T-helper 1 cell treated with Interleukin-12 subunit alpha and Interleukin-12 subunit beta and Interleukin-4 antibody, amounts not matched to agents 30 ng/mL and 1 ng/mL, for 36 hours (primary cell): ENCODE measurements around the gene CNDP2. TPM values are rescaled to one million over a fixed set of nuclear protein-coding genes. Genes with fewer than 3 reads are reported as not detected.
"Not testable (repeated sequence)": the region's sequence is repeated elsewhere in the genome, so short reads cannot be mapped to it uniquely, and the experiment has no call there.

Source experiments
- intact Hi-C: fragments of 100-400 bp; cut with micrococcal nuclease; formaldehyde crosslinking; loops from one replicate; pipeline ENCODE4 v1.15.1; 2024
- total RNA-seq: library from RNA; stranded (reverse); gene quantifications from 2 replicates; pipeline ENCODE4 v1.2.3, GENCODE V29; 2022

Gene CNDP2
- total RNA-seq, 1 donor from 2014 or later: 151 TPM

GRCh38 chr18:74499633-74500032, 3.5 kb downstream of the CNDP2 start:
- intact Hi-C loops: loop anchor here (1.0 to 10.0 kb wide), 14 partner anchors 53 to 1993 kb away; partner anchors contain the start of genes TIMM21, TSHZ1 and ZNF407

GRCh38 chr18:74500372-74500771, 4.2 kb downstream of the CNDP2 start:
- intact Hi-C loops: no loop called here

- intact Hi-C loops: not testable (repeated sequence)
These were observed 4.6 kb downstream of the CNDP2 start for GRCh38 chr18:74500774-74501173.

- intact Hi-C loops: no loop called here
These were observed 5.2 kb downstream of the CNDP2 start for GRCh38 chr18:74501386-74501785.

GRCh38 chr18:74503137-74503536, 7.0 kb downstream of the CNDP2 start:
- intact Hi-C loops: no loop called here

- intact Hi-C loops: no loop called here
These were observed 9.6 kb downstream of the CNDP2 start for GRCh38 chr18:74505776-74506175.

GRCh38 chr18:74506448-74507084, 10.4 kb downstream of the CNDP2 start:
- intact Hi-C loops: no loop called here

- intact Hi-C loops: no loop called here
These were observed 11.1 kb downstream of the CNDP2 start for GRCh38 chr18:74507097-74507881.

- intact Hi-C loops: no loop called here
These were observed 11.8 kb downstream of the CNDP2 start for GRCh38 chr18:74507927-74508326.

- intact Hi-C loops: no loop called here
These were observed 12.2 kb downstream of the CNDP2 start for GRCh38 chr18:74508366-74508765.

GRCh38 chr18:74508821-74509225, 12.7 kb downstream of the CNDP2 start:
- intact Hi-C loops: no loop called here

GRCh38 chr18:74509856-74510769, 13.9 kb downstream of the CNDP2 start:
- intact Hi-C loops: no loop called here

- intact Hi-C loops: no loop called here
These were observed 14.6 kb downstream of the CNDP2 start for GRCh38 chr18:74510770-74511095.

GRCh38 chr18:74511823-74512222, 15.7 kb downstream of the CNDP2 start:
- intact Hi-C loops: no loop called here

- intact Hi-C loops: no loop called here
These were observed 16.3 kb downstream of the CNDP2 start for GRCh38 chr18:74512321-74513053.

GRCh38 chr18:74513149-74513882, 17.2 kb downstream of the CNDP2 start:
- intact Hi-C loops: no loop called here

- intact Hi-C loops: no loop called here
These were observed 17.7 kb downstream of the CNDP2 start for GRCh38 chr18:74513883-74514205.

GRCh38 chr18:74514860-74515495, 18.8 kb downstream of the CNDP2 start:
- intact Hi-C loops: no loop called here

- intact Hi-C loops: no loop called here
These were observed 19.6 kb downstream of the CNDP2 start for GRCh38 chr18:74515620-74516231.
